HuH-7 (cell line): ENCODE data around the gene CELF5.

Experiments used
- DNase-seq: peaks from one replicate; pipeline ENCODE4 v3.0.0; 2011; ENCODE audit warnings: low spot score

The CELF5 gene

GRCh38 chr19:3344608-3345598 is 120.4 kb downstream of the CELF5 start:
- DNase-seq = no peak

- no peak for DNase-seq
These were observed 121.5 kb downstream of the CELF5 start for GRCh38 chr19:3345850-3346460.
